ENCODE results near the gene FTCD. TPM values are rescaled to one million over a fixed set of nuclear protein-coding genes. Genes with fewer than 3 reads are reported as not detected.
A peak's percentile ranks its signal among the peaks of the same experiment; 100 is the strongest.

The FTCD gene
- total RNA-seq, 1 donor from 2014 or later = not detected

- no peak for DNase-seq (ENCODE audit: low read depth in 2 of 2)
Measured at GRCh38 chr21:46154155-46154954, 1.0 kb downstream of the FTCD start.

GRCh38 chr21:46153247-46154154 lies 1.9 kb downstream of the FTCD start:
- DNase-seq (ENCODE audit: low read depth in 2 of 2) = peak; percentile 38 to 62

GRCh38 chr21:46152927-46153246 lies 2.5 kb downstream of the FTCD start:
- DNase-seq (ENCODE audit: low read depth in 2 of 2) = no peak

GRCh38 chr21:46151989-46152926 lies 3.1 kb downstream of the FTCD start:
- DNase-seq (ENCODE audit: low read depth in 2 of 2) = no peak

GRCh38 chr21:46151261-46151988 lies 4.0 kb downstream of the FTCD start:
- DNase-seq (ENCODE audit: low read depth in 2 of 2) = no peak

GRCh38 chr21:46150491-46151121 lies 4.8 kb downstream of the FTCD start:
- DNase-seq (ENCODE audit: low read depth in 2 of 2) = no peak

GRCh38 chr21:46150073-46150472 lies 5.3 kb downstream of the FTCD start:
- no peak for DNase-seq (ENCODE audit: low read depth in 2 of 2)

- no peak for DNase-seq (ENCODE audit: low read depth in 2 of 2)
Measured at GRCh38 chr21:46149205-46149901, 6.0 kb downstream of the FTCD start.

GRCh38 chr21:46148106-46148505 lies 7.3 kb downstream of the FTCD start:
- DNase-seq (ENCODE audit: low read depth in 2 of 2) = no peak

GRCh38 chr21:46147429-46147828 lies 8.0 kb downstream of the FTCD start:
- DNase-seq (ENCODE audit: low read depth in 2 of 2) = peak; percentile 61 to 79

- no peak for DNase-seq (ENCODE audit: low read depth in 2 of 2)
Measured at GRCh38 chr21:46146856-46147255, 8.5 kb downstream of the FTCD start.

- DNase-seq (ENCODE audit: low read depth in 2 of 2) = no peak
Measured at GRCh38 chr21:46145840-46146691, 9.3 kb downstream of the FTCD start.

- DNase-seq (ENCODE audit: low read depth in 2 of 2) = no peak
Measured at GRCh38 chr21:46145159-46145839, 10.1 kb downstream of the FTCD start.

GRCh38 chr21:46144464-46145070 lies 10.8 kb downstream of the FTCD start:
- no peak for DNase-seq (ENCODE audit: low read depth in 2 of 2)

GRCh38 chr21:46142582-46143473 lies 12.6 kb downstream of the FTCD start:
- DNase-seq (ENCODE audit: low read depth in 2 of 2) = no peak

- no peak for DNase-seq (ENCODE audit: low read depth in 2 of 2)
Measured at GRCh38 chr21:46141767-46142581, 13.4 kb downstream of the FTCD start.

Measured in lung microvascular endothelial cell (primary cell).